ENCODE results near the gene USP37. TPM values are rescaled to one million over a fixed set of nuclear protein-coding genes. Genes with fewer than 3 reads are reported as not detected.
A peak's percentile ranks its signal among the peaks of the same experiment; 100 is the strongest.

The USP37 gene
- total RNA-seq, 1 experiment from 2014 or later: 7.4 TPM

- in situ Hi-C loops (cut with HindIII; ENCODE audit: low pct_unique_long_range_greater_than_20kb, low sequenced_read_pairs): no loop called here
- DNase-seq (ENCODE audit: low read depth, low spot score): no peak
These were observed 62.3 kb downstream of the USP37 start for GRCh38 chr2:218505754-218506371.

DNA sequence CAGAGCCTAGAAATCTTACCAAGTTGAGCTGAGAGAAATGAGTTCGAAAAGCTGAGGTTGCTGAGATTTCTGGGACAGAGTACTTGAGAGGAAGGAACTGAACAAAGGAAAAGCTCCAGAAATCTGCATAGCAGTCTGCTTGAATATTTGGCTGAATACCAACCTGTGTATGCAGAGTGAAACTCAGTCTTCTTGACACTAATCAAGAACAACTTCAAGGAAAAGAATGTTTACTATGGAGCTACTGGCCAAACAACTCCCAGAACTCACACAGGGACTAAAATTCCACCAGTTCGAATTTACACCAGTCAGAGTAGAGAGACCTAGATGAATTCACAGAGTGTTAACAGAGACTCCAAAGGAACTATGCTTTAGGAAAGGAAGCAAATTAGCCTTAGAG is 66.5 kb downstream of the USP37 start:
- no peak for DNase-seq (ENCODE audit: low read depth, low spot score)
- in situ Hi-C loops (cut with HindIII; ENCODE audit: low pct_unique_long_range_greater_than_20kb, low sequenced_read_pairs): no loop called here

- in situ Hi-C loops (cut with HindIII; ENCODE audit: low pct_unique_long_range_greater_than_20kb, low sequenced_read_pairs): no loop called here
- DNase-seq (ENCODE audit: low read depth, low spot score): no peak
These were observed 67.6 kb downstream of the USP37 start for GRCh38 chr2:218500501-218501060.

DNA sequence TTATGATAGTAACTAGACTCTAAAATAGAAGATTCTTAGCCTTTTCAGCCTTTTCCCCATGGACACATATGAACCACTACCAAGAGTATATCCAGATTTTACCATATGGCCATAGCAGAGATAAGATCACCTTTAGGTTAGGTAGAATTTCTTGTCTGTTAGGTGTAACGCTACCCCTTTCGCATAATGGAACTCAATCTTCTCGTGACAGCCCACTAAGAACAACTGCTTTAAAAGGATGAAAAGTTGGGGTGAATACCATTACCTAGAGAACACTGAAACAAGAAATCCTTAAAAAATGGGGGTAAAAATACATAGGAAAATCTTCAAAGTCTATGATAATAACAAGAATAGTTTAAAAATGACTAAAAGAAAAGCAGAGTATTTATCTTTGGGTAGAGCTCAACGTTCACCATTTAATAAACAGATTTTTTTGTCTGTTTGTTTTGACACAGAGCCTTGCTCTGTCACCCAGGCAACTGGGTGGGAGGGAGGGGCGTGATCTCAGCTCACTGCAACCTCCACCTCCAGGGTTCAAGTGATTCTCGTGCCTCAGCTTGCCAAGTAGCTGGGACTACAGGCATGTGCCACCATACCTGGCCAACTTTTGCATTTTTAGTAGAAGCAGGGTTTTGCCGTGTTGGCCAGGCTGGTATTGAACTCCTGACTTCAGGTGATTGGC is 82.0 kb downstream of the USP37 start:
- in situ Hi-C loops (cut with HindIII; ENCODE audit: low pct_unique_long_range_greater_than_20kb, low sequenced_read_pairs): no loop called here
- no peak for DNase-seq (ENCODE audit: low read depth, low spot score)

DNA sequence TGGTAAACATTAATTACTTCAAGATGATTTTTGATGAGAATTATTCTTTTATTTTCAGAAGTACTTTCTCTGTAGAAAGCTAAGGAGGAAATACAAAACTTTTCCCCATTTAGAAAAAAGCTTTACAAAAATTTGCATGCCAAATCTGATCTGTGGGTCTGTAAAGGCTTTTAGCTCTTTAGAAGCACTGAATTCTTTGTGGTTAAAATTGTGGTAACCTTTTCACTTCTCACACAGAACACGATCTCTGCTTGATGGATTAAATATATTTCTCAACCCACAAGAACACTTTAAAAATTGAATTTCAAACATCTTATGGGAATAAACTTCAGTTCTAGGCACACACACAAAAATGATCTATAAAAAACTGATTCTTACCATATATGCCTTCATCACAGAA is 85.5 kb downstream of the USP37 start:
- DNase-seq (ENCODE audit: low read depth, low spot score): no peak
- in situ Hi-C loops (cut with HindIII; ENCODE audit: low pct_unique_long_range_greater_than_20kb, low sequenced_read_pairs): no loop called here

DNA sequence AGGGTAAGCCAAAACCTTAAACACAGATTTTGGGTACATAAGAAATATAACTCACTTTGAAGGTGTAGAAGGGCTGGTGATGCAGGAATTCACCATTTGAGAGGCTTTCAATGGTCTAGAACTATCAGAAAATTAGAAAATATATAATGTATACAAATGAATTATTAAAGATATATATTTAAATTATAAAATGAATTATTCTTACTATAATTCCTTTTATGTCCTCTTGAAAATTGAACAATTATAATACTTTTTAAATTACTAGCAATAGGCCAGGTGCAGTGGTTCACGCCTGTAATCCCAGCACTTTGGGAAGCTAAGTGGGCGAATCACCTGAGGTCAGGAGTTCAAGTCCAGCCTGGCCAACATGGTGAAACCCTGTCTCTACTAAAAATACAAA is 88.6 kb downstream of the USP37 start:
- no peak for DNase-seq (ENCODE audit: low read depth, low spot score)
- in situ Hi-C loops (cut with HindIII; ENCODE audit: low pct_unique_long_range_greater_than_20kb, low sequenced_read_pairs): no loop called here

DNA sequence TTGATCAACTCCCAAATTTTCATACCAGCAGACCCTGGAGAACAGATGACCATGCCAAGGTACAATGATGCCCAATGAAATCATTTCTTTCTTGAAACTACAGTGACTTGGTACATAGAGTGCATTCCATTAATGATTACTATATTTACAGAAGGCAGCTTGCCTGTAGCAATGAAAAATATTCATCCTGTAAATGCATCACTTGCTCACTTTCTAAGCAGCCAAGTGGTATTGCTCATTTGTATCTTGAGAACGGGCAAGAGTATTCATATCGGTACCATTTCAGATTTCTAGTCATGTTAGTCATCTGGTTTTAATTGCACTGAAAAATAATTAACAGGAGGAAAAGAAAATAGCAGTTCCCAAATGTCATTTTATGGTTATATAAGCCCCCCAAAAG is 89.6 kb downstream of the USP37 start:
- in situ Hi-C loops (cut with HindIII; ENCODE audit: low pct_unique_long_range_greater_than_20kb, low sequenced_read_pairs): no loop called here
- DNase-seq (ENCODE audit: low read depth, low spot score): no peak

DNA sequence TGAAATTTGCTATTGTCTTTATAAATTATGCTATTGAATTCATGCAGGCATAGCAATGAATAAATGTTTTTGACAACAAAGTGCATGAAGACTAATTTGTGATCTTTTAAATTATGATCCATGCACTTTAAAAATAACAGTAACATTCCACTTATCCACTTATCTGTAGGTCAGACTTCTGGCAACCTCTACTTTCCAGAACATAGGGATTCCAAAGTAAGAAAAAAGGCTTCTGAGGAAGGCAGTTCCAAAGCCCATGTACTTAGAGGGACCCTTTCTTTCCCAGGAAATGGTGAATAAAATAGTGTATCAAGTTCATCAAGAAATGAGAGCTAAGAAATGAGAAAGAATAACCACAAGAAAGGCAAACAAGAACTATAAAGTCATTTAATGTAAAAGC is 90.9 kb downstream of the USP37 start:
- DNase-seq (ENCODE audit: low read depth, low spot score): no peak
- in situ Hi-C loops (cut with HindIII; ENCODE audit: low pct_unique_long_range_greater_than_20kb, low sequenced_read_pairs): no loop called here

DNA sequence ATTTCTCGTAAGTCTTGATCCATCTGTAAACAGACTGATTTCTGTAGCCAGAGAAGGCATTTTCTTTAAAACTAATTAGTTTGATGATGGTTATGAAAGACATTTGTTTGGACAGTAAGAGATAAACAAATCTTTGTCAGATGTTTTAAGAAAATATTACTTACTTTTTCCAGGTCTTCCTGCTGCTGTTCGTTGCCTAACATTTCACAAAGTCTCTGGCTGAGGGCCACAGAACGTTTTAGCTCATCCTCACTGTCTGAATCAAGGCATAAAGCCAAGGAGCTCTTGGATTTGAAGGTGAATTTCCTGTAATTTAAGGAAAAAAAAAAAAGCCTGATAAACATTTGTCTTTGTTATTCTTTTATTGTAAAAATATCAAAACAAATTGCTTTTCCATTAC is 91.5 kb downstream of the USP37 start:
- no peak for DNase-seq (ENCODE audit: low read depth, low spot score)

DNA sequence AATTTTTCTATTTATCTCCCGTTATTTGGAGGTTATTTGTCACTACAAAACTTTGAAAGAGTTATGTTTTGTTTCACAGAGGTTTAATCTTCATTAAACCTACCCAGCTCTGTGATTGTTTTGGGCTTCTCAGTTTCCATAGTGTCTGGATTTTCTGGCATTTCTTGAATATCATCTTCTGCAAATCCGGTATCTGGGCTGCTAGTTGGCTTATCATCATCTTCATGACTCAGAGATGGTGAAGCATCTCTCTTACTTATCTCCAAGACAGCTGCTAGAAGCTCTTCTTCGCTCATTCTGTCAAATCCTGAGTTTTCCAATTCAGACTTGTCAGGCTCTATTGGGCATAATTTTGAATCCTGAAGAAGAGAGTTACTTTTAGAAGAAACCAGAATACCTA is 93.6 kb downstream of the USP37 start:
- DNase-seq (ENCODE audit: low read depth, low spot score): no peak
- in situ Hi-C loops (cut with HindIII; ENCODE audit: low pct_unique_long_range_greater_than_20kb, low sequenced_read_pairs): no loop called here

More for the DNA sequence above, 91.5 kb downstream of the USP37 start:
- in situ Hi-C loops (cut with HindIII; ENCODE audit: low pct_unique_long_range_greater_than_20kb, low sequenced_read_pairs): no loop called here

- DNase-seq (ENCODE audit: low read depth, low spot score): no peak
- in situ Hi-C loops (cut with HindIII; ENCODE audit: low pct_unique_long_range_greater_than_20kb, low sequenced_read_pairs): no loop called here
These were observed 95.2 kb downstream of the USP37 start for GRCh38 chr2:218472988-218473387.

DNA sequence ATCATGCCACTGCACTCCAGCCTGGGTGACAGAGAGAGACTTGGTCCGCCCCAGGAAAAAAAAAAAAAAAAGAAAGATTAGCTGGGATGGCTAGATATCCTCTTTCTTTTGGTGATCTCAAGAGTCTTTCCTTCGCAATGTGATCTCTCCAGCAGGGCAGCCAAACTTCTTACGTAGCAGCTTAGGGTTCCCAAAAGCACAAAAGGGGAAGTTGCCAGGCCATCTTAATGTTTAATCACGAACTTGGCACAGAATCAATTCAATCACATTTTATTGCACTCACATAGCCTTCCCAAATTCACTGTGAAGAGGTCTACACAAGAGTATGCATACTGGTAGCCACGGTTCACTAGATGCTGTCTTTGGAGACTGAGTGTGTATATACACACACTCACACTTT is 96.2 kb downstream of the USP37 start:
- in situ Hi-C loops (cut with HindIII; ENCODE audit: low pct_unique_long_range_greater_than_20kb, low sequenced_read_pairs): no loop called here
- no peak for DNase-seq (ENCODE audit: low read depth, low spot score)

GRCh38 chr2:218471036-218471435 is 97.1 kb downstream of the USP37 start:
- DNase-seq (ENCODE audit: low read depth, low spot score): no peak
- in situ Hi-C loops (cut with HindIII; ENCODE audit: low pct_unique_long_range_greater_than_20kb, low sequenced_read_pairs): no loop called here

DNA sequence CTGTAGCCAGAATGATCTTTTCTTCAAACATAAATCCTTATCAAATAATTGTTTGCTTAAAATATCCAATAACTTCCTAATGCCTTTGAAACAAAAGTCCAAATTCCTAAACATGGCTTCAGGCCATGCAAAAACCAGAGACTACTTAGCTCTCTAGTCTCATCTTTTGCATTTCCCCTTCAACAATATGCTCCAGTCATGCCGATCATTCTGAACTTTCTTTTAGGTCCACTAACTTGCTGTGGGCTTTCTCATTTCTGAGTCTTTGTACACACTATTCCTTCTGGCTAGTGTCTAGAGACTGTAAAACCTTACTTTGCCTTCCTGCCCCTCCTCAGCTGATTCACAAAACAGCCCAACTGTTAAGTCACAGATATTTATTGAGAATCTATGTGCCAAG is 97.7 kb downstream of the USP37 start:
- in situ Hi-C loops (cut with HindIII; ENCODE audit: low pct_unique_long_range_greater_than_20kb, low sequenced_read_pairs): no loop called here
- DNase-seq (ENCODE audit: low read depth, low spot score): no peak

DNA sequence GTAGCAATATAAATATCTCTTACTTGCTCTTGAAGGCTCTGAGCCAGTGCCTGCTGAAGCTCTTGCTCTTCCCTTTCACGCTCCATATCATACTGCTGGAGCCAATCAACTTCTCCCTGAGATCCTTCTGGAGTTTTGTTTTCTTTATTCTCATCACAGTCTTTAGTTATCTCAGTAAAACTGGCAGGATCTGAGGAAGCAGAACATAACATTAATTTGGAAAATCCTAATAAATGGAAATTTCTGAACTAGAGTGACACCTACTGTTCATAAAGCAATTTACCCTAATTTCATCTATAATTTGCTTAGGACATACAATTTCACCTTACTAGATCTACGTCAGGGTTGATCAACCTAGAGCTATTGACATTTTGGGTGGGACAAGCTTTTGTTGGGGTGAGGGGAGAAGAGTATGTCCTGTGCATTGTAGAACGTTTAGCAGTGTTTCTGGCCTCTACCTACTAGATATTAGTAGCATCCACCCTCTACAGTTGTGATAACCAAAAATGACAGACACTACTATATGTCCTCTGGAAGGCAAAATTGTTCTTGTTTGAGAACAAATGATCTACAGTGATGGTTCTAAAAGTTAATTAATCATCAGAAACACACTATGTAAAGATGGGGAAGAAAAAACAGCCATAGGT is 102.0 kb downstream of the USP37 start:
- DNase-seq (ENCODE audit: low read depth, low spot score): peak; percentile 45
- in situ Hi-C loops (cut with HindIII; ENCODE audit: low pct_unique_long_range_greater_than_20kb, low sequenced_read_pairs): no loop called here

DNA sequence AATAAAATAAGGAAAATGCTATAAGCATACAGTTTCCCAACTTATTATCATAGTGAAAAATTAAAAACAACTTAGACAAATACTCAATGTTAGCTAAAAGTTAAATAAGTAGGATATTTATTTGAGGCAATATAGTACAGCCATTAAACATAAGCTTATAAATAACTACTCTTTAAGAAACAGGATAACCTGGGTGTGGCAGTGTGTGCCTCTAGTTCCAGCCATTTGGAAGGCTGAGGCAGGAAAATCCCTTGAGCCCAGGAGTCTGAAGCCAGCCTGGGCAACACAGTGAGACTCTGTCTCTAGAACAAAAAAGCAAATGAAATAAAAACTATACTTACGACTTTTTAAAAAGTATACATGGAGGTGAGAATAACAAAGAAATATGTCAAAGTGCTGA is 109.6 kb downstream of the USP37 start:
- in situ Hi-C loops (cut with HindIII; ENCODE audit: low pct_unique_long_range_greater_than_20kb, low sequenced_read_pairs): no loop called here
- no peak for DNase-seq (ENCODE audit: low read depth, low spot score)

- in situ Hi-C loops (cut with HindIII; ENCODE audit: low pct_unique_long_range_greater_than_20kb, low sequenced_read_pairs): no loop called here
These were observed 111.3 kb downstream of the USP37 start for GRCh38 chr2:218456849-218457248.

DNA sequence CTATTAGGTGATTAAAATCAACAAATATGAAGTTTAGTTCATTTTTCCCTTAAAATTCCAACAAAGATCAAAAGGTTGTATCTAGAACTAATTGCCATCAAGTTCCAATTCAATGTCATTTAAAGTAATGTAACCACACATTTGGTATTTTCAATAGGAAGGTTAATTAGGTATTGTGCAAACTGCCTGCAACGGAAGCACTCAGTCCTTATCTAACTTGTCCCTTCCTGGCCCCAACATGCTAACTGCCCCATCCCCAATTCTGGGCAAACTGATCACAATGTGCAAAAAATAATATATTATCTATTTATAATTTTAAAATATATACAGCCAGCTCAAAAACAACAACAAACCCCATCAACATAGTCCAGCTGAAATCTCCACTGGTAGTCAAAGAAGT is 116.1 kb downstream of the USP37 start:
- no peak for DNase-seq (ENCODE audit: low read depth, low spot score)
- in situ Hi-C loops (cut with HindIII; ENCODE audit: low pct_unique_long_range_greater_than_20kb, low sequenced_read_pairs): no loop called here

More at GRCh38 chr2:218456849-218457248, 111.3 kb downstream of the USP37 start:
- DNase-seq (ENCODE audit: low read depth, low spot score): no peak

- in situ Hi-C loops (cut with HindIII; ENCODE audit: low pct_unique_long_range_greater_than_20kb, low sequenced_read_pairs): no loop called here
These were observed 119.2 kb downstream of the USP37 start for GRCh38 chr2:218448934-218449333.

More at GRCh38 chr2:218448934-218449333, 119.2 kb downstream of the USP37 start:
- DNase-seq (ENCODE audit: low read depth, low spot score): no peak
